RWPE2 (cell line): ENCODE results near the gene DPEP1.
"Not testable (repeated sequence)": the region's sequence is repeated elsewhere in the genome, so short reads cannot be mapped to it uniquely, and the experiment has no call there.

ENCODE experiments used
- ATAC-seq: fragments of 200-7000 bp; cut with Tn5 transposase; 3 replicates; pipeline ENCODE4 v1.9.1; 2021; ENCODE audit warnings: low read depth
- DNase-seq: peaks from one replicate; pipeline ENCODE4 v3.0.0-alpha.2; 2020; ENCODE audit warnings: low spot score
- H3K27ac ChIP-seq: fragments of 450-650 bp; 2 replicates; pipeline ENCODE4 v1.5.1; 2017; ENCODE audit warnings: mild to moderate bottlenecking; ENCODE audit not compliant: poor library complexity, severe bottlenecking
- H3K27me3 ChIP-seq: fragments of 250-450 bp; sonication (Bioruptor Pico); 2 replicates; pipeline ENCODE4 v1.5.1; 2021; ENCODE audit warnings: mild to moderate bottlenecking, moderate library complexity; ENCODE audit not compliant: insufficient read depth, poor library complexity, severe bottlenecking
- H3K36me3 ChIP-seq: fragments of 250-450 bp; sonication (Bioruptor Pico); 2 replicates; pipeline ENCODE4 v1.5.1; 2020; ENCODE audit warnings: low read depth, mild to moderate bottlenecking, moderate library complexity
- H3K4me1 ChIP-seq: fragments of 250-450 bp; sonication (Bioruptor Pico); 2 replicates; pipeline ENCODE4 v1.5.1; 2021; ENCODE audit warnings: mild to moderate bottlenecking, moderate library complexity; ENCODE audit not compliant: insufficient read depth, poor library complexity, severe bottlenecking
- H3K4me3 ChIP-seq: fragments of 250-450 bp; sonication (Bioruptor Pico); 2 replicates; pipeline ENCODE4 v1.5.1; 2021; ENCODE audit warnings: mild to moderate bottlenecking, moderate library complexity; ENCODE audit not compliant: severe bottlenecking
- H3K9me3 ChIP-seq: fragments of 250-450 bp; sonication (Bioruptor Pico); 2 replicates; pipeline ENCODE4 v1.5.1; 2021; ENCODE audit warnings: mild to moderate bottlenecking, moderate library complexity; ENCODE audit not compliant: severe bottlenecking
- CTCF ChIP-seq: fragments of 450-650 bp; IDR thresholded peaks from one replicate; pipeline ENCODE4 v1.5.1; 2017; ENCODE audit warnings: mild to moderate bottlenecking, moderate library complexity; ENCODE audit not compliant: poor library complexity, severe bottlenecking

Gene DPEP1

DNA sequence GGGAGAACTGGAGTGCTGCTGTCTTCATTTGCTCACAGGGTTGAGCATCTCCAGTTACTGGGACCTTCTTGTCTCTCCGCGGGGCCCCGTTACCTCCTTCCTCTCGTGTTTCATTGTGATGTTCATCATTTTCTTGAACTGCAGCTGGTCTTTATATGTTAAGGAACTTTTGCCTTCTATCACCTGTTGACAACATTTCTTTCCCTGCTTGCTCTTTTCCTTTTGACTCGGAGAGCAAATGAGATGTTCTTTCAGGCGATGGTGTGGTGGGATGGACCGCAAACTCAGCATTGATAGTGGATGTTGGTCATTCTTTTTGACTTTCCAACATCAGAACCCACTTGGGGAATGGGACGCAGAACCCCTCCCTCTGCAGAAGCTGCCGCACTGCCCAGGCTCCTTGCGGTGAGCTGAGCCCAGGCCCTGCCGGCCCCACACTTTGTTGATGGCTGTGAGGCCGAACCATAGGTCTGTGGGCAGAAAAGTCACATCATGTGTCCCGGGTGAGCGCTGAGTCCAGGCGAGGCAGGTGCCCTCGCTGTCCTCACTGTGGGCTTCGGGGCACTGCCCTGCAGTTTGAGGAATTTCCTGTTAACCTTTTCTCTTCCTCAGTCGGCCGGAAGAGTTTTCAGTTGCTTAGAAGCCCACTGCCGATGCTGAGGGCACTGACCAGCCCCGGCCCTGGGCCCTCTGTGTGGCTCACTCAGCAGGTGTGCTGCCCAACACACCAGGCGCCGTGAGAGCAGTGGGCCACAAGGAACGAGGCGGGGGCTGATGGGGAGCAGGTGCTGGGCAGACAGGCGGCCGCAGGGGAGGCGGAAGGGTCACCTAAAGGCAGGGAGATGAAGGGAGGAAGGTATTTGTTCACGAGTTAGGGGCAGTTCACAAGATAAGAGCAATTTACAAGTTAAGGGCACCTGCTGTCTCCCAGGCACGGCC, 45.5 kb upstream of the DPEP1 start:
- H3K27ac ChIP-seq, result no peak overlapping the region
- DNase-seq (peak; percentile 72), ATAC-seq (no peak)
- H3K9me3 ChIP-seq, result no peaks in the 10 kb centered on the region
- H3K27me3 ChIP-seq, result no peaks in the 10 kb centered on the region
- peaks cover 19% of the 10 kb centered on the region for H3K36me3 ChIP-seq
- H3K4me3 ChIP-seq, result no peak overlapping the region
- TF ChIP-seq CTCF, result no peak
- H3K4me1 ChIP-seq, result peaks cover 13% of the 10 kb centered on the region

GRCh38 chr16:89569506-89570341, 43.7 kb upstream of the DPEP1 start:
- Histone ChIP-seq H3K4me1 (peaks cover 9% of the 10 kb centered on the region), H3K36me3 (peaks cover 1% of the 10 kb centered on the region), H3K9me3 (no peaks in the 10 kb centered on the region), H3K4me3 (no peak overlapping the region), H3K27ac (no peak overlapping the region), H3K27me3 (no peaks in the 10 kb centered on the region)
- DNase-seq, result no peak
- ATAC-seq, result no peak
- TF ChIP-seq CTCF, result no peak

GRCh38 chr16:89570342-89570923, 43.0 kb upstream of the DPEP1 start:
- H3K9me3 ChIP-seq, result no peaks in the 10 kb centered on the region
- H3K36me3 ChIP-seq, result no peaks in the 10 kb centered on the region
- no peaks in the 10 kb centered on the region for H3K27me3 ChIP-seq
- peaks cover 2% of the 10 kb centered on the region for H3K4me1 ChIP-seq
- TF ChIP-seq CTCF, result no peak
- DNase-seq (no peak), ATAC-seq (no peak)
- no peak overlapping the region for H3K4me3 ChIP-seq
- H3K27ac ChIP-seq, result no peak overlapping the region

DNA sequence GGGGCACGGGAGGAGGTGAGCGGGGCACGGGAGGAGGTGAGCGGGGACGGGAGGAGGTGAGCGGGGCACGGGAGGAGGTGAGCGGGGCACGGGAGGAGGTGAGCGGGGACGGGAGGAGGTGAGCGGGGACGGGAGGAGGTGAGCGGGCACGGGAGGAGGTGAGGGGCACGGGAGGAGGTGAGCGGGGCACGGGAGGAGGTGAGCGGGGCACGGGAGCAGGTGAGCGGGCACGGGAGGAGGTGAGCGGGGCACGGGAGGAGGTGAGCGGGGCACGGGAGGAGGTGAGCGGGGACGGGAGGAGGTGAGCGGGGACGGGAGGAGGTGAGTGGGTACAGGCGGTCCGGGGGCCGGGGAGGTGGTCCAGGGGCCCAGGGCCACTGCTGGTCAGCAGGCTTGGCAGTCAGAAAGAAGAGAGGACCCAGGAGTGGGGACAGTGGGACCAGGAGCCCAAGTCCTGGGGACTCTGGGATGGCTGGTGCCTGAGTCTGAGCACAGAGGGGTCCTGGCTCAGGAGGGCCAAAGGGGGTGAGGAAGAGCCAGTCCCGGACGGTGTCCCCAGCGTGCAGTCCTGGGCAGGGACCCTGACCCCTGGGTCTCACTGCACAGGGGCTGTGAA, 42.4 kb upstream of the DPEP1 start:
- DNase-seq, H3K27ac ChIP-seq, ATAC-seq, H3K27me3 ChIP-seq, H3K9me3 ChIP-seq, H3K4me1 ChIP-seq, H3K36me3 ChIP-seq, H3K4me3 ChIP-seq: not testable (repeated sequence)

DNA sequence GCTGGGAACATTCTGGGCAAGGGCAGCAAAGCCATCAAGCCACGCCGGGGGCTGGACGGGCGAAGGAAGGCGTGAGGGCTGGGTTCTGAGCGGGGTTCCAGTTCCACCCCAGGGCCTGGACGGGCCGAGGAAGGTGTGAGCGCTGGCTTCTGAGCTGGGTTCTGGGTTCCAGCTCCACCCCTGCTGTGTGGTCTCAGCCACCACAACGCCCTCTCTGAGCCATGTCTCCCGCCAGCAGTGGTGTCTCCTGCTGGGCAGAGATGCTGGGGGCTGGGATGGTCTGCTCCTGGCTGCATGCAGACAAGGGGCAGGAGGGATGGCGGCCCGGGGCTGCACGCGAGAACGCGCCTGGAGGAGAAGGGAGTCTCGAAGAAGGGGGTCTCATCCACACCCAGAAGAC, 41.8 kb upstream of the DPEP1 start:
- no peak overlapping the region for H3K4me3 ChIP-seq
- no peaks in the 10 kb centered on the region for H3K9me3 ChIP-seq
- H3K27me3 ChIP-seq, result no peaks in the 10 kb centered on the region
- DNase-seq (peak; percentile 68), ATAC-seq (no peak)
- no peaks in the 10 kb centered on the region for H3K4me1 ChIP-seq
- no peak for TF ChIP-seq CTCF
- no peaks in the 10 kb centered on the region for H3K36me3 ChIP-seq
- no peak overlapping the region for H3K27ac ChIP-seq
